GM19463 (cell line): ENCODE data around the gene TBXAS1.

Source experiments
- ATAC-seq: cut with Tn5 transposase; IDR thresholded peaks from one replicate; pipeline ENCODE4 v1.9.1; 2021; ENCODE audit warnings: mild to moderate bottlenecking, moderate library complexity; ENCODE audit not compliant: unreplicated experiment

The TBXAS1 gene

GRCh38 chr7:140036224-140036962, 207.3 kb downstream of the TBXAS1 start:
- ATAC-seq, result peak; percentile 68

- no peak for ATAC-seq
These were observed 210.0 kb downstream of the TBXAS1 start for GRCh38 chr7:140039066-140039465.

DNA sequence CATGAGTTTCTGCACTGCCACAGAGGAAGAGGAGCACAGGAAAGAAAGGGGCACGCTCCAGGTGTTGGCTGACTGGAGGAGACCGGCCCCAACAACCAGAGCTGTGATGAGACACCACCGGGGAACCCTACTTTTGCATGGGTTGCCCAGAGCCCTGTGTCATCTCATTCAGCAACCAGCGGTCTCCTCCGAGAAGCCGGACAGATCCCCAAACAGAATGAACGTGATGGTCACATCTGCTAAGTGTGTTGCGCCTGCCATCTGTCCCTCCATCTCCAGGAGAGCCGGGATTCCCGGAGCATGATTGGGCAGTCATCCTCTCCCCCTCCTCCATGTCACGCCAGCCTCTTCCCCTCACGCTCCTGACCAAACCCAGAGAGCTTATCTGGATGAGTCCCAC, 210.8 kb downstream of the TBXAS1 start:
- ATAC-seq, result no peak

- ATAC-seq, result no peak
These were observed 212.8 kb downstream of the TBXAS1 start for GRCh38 chr7:140041659-140042385.

GRCh38 chr7:140042386-140042670, 213.3 kb downstream of the TBXAS1 start:
- ATAC-seq, result no peak

- ATAC-seq, result no peak
These were observed 215.2 kb downstream of the TBXAS1 start for GRCh38 chr7:140044251-140044650.

DNA sequence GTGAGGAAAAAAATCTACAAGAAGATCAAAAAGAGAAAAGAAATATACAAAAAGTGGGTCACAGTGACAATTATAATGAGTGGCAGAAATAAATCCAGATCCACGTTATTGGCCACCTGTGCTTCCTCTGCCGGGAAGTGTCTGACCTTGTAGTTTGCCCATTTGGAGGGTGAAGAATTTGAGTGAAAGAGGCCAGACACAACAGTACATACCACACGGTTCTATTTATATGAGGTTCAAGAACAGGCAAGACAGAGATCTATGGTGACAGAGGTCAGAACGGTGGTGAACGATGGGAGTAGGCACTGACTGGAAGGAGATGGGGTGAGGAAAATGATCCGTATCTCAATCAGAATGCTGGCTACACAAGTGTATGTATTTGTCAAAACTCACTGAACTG, 216.6 kb downstream of the TBXAS1 start:
- ATAC-seq, result no peak

GRCh38 chr7:140047197-140047596, 218.1 kb downstream of the TBXAS1 start:
- no peak for ATAC-seq

GRCh38 chr7:140048138-140048537, 219.1 kb downstream of the TBXAS1 start:
- no peak for ATAC-seq

GRCh38 chr7:140048989-140049338, 219.9 kb downstream of the TBXAS1 start:
- ATAC-seq, result no peak

DNA sequence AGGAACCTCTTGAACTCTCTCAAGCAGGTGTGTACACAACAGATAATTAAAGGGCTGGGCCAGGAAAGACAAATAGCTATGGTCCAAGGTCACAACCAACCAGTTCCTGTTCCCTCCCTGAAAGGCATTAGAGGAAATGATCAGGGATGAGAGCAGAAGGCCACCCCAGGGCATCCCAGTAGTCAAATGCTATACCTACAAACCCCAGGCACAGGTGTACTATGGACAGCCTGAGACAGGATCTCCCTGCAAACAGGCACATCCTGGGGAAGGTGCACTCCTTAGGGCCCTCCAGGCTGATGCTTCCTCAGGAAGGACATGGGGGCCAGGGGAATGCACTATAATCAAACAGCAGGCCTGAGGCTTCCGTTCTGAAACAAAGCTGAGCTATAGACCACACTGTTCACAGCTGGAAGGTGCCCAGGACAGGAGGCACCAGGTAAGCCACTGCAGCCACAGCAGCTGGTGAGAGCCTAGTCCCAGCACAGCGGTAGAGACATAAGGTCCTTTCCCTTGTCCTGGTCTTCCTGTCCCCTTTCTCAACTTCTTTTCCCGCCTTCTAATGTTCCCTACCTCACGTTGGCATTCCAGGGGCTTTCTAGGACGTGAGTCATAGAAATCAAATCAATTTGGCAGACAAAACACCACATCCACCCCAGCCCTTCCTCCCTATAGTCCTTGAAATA, 220.4 kb downstream of the TBXAS1 start:
- ATAC-seq, result no peak

DNA sequence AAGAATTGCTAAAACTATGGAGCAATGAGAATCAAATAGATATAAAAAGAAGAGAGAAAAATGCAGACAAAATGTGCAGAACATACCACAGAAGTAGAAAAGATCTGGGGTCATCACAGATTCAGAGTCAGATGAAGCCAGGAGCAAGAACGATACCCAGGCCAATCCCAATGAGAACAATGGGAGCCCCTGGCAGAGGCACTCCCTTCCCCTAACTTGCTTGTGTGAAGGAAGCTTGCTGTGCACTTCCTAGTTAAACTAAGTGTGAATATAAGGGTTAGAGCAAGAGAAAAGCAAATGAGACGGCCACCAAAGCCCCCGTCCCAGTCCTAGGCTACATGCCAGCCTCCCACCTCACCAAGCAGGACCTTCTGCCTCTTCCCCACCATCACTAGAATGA, 221.0 kb downstream of the TBXAS1 start:
- ATAC-seq, result no peak

DNA sequence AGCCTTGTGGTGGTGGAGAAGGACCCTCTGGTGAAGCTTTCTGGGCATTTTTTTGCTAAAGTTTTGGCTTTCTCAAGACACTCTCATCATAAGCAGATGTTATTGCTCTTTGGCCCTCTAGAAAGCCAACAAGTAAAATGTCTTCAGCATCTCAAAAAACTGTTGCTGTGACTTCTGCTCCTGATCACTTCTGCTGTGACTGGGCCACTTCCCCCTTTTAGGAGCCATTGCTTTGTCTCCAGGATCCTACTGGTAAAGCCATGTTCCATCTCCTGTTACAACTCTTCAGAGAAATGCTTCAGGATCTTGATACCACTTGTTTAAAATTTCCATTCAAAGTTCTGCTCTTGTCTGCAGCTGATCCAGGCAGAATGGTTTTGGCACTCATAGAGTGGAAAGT, 222.8 kb downstream of the TBXAS1 start:
- no peak for ATAC-seq

DNA sequence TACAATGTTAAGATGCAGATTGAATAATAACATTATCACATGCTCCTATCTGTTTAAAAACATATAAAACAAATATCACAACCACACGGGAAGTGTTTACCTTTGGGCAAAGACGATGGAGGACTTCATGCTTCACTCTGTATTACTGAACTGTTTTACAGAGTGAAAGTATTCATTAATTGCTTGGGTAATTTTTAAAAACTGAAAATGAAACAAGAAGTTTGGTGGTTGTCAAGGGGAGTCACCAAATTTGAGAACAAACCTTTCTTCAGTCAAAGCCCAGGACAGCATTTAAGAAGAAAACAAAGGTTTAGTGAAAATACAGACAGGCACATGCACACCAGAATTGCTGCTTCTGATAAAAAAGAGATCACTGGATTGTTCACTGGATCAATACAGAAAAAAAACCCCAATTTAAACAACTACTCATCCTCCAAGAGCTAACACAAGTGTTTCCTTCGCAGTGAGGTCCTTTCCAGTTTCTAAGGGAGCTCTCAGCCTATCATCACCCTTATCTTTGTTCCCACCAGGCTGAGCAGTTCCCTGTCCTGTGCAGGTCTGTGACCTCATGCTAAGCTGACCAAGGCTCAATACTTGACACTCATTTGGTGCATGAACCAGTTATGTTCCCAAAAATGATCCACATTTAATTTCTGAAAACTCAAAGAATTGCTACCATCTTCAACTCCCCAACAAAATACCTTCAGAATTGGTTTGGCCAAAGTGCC, 224.9 kb downstream of the TBXAS1 start:
- peak; percentile 92 for ATAC-seq

DNA sequence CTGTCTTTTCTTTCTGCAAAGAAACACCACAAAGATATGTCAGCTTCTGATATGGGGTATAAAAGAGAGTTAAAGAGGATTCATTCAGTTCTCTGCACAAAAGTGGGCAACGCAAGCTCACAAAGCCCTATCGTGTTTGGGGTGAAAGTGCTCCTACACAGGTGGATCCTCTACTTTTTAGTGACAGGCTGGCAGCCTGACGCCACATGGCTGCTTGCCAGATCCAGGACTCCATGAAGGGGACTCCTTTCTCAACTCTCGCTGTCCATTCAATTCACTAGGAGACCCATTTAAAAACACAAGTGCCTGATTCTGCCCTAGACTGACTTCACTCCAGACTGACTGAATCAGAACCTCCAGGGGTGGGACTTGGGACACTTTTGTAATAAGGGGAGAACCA, 225.7 kb downstream of the TBXAS1 start:
- ATAC-seq, result no peak

DNA sequence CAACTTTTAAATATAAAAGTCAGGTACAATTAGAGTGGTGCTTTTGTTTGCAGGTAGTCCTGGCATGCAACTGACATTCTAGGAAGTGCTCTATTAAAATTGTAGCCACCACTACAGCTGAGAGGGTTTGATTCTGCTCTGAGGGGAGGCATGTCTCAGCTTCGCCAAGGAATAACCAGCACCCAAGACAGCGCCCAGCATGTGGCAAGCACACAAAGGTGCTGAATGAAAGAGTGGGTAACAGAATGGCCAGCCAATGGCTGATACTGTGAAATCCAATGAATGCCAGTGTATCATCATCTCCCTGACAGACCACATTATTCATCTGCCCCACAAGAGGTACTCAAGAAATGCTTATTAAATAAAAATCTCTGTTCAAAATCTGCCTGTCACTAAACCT, 226.8 kb downstream of the TBXAS1 start:
- ATAC-seq, result no peak

DNA sequence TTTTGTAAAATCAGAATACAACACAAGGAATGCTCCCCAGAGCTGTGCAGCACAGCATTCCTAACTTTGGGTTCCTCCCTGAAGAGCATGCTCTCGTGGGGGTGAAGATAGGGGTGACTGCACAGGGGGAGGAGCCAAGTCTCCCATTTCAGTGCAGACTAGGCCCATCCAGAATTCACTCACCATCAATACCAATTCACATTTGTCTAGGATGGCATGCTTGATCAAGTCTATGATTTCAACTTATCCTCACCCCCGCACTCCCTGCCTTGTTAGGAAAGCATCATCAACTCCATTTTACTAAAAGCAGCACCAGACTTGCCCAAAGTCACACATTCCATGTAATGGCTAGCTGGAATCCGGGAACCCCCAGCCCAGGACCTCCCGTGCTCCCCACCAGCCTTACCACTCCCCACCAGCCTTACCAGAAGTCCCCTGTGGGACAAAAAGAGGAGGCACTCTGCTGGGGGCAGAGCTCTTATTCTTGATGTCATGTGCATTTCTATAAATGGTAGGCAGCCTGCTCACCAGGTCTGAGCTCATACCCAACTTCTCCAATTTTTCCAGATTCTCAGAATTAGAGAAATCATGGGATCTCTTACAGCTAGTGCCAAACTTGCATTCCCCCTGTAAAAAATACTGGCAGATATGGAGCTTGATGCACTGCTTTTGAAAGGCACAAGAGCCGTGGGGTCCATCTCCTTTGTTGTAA, 227.5 kb downstream of the TBXAS1 start:
- no peak for ATAC-seq

DNA sequence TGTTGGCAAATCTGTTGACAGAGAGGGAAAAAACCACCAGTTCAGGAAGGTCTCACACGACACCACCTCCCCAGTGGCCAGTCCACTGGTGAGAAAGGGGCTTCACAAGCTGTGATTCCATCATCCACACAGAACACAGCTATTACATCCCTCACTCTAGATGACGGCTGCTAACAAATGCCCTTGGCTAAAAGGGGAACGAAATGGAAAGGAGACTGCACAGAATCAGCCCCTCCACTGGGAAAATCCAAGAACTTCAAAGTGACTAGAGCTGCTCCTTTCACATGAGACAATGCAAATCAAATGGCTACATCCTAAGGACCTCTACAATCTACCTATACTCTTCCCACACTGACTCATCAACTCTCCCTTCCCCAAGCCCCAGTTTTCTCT, 228.1 kb downstream of the TBXAS1 start:
- no peak for ATAC-seq

DNA sequence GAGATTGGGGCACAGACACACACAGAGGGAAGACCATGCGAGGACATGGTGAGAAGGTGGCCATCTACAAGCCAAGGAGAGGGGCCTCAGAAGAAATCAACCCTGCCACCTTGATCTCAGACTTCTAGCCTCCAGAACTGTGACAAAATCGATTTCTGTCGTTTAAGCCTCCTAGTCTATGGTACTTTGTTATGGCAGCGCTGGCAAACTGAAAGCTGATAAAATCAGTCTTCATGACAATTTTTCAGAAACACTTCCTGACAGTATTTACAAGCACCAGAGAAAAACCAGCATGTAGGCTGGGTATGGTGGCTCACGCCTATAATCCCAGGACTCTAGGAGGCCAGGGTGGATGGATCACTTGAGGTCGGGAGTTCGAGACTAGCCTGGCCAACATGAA, 229.5 kb downstream of the TBXAS1 start:
- ATAC-seq, result no peak

GRCh38 chr7:140059273-140060242, 230.5 kb downstream of the TBXAS1 start:
- ATAC-seq, result no peak
